NCI-H345 treated with DMSO at 0.1 percent for 48 hours (cell line): Measurements from ENCODE around the gene PRDM16.

ENCODE experiments used
- DNase-seq: peaks from one replicate; lab custom pipeline; 2025; ENCODE audit not compliant: unreplicated experiment; lab: John Stamatoyannopoulos, UW

The PRDM16 gene

GRCh38 chr1:3138623-3139151, 69.7 kb downstream of the PRDM16 start:
- no peak for DNase-seq

GRCh38 chr1:3139451-3139852, 70.4 kb downstream of the PRDM16 start:
- DNase-seq = no peak

GRCh38 chr1:3139871-3140361, 70.9 kb downstream of the PRDM16 start:
- no peak for DNase-seq

- no peak for DNase-seq
Observed at GRCh38 chr1:3140437-3140836, 71.4 kb downstream of the PRDM16 start.

- DNase-seq = no peak
Observed at GRCh38 chr1:3141129-3141528, 72.1 kb downstream of the PRDM16 start.

GRCh38 chr1:3141836-3142235, 72.8 kb downstream of the PRDM16 start:
- no peak for DNase-seq

- DNase-seq = no peak
Observed at GRCh38 chr1:3142236-3142635, 73.2 kb downstream of the PRDM16 start.

- DNase-seq = no peak
Observed at GRCh38 chr1:3142751-3143150, 73.7 kb downstream of the PRDM16 start.

- DNase-seq = no peak
Observed at GRCh38 chr1:3145532-3146325, 76.7 kb downstream of the PRDM16 start.

- no peak for DNase-seq
Observed at GRCh38 chr1:3146458-3146857, 77.5 kb downstream of the PRDM16 start.

GRCh38 chr1:3146907-3147306, 77.9 kb downstream of the PRDM16 start:
- DNase-seq = no peak

GRCh38 chr1:3148171-3148570, 79.2 kb downstream of the PRDM16 start:
- DNase-seq = no peak

- DNase-seq = no peak
Observed at GRCh38 chr1:3149277-3149676, 80.3 kb downstream of the PRDM16 start.

- DNase-seq = no peak
Observed at GRCh38 chr1:3151456-3151855, 82.5 kb downstream of the PRDM16 start.

- DNase-seq = no peak
Observed at GRCh38 chr1:3152143-3152542, 83.1 kb downstream of the PRDM16 start.

GRCh38 chr1:3153197-3153596, 84.2 kb downstream of the PRDM16 start:
- DNase-seq = no peak

GRCh38 chr1:3153902-3154795, 85.1 kb downstream of the PRDM16 start:
- DNase-seq = no peak

GRCh38 chr1:3155056-3155925, 86.3 kb downstream of the PRDM16 start:
- DNase-seq = no peak

- no peak for DNase-seq
Observed at GRCh38 chr1:3155926-3156220, 86.9 kb downstream of the PRDM16 start.

- DNase-seq = no peak
Observed at GRCh38 chr1:3156936-3157335, 87.9 kb downstream of the PRDM16 start.

- no peak for DNase-seq
Observed at GRCh38 chr1:3158347-3158746, 89.3 kb downstream of the PRDM16 start.
